LNCaP clone FGC (cell line): ENCODE results near the gene ABCD4.
A peak's percentile ranks its signal among the peaks of the same experiment; 100 is the strongest.

Source experiments
- DNase-seq: peaks from one replicate; pipeline ENCODE4 v3.0.0-alpha.2; 2011; ENCODE audit warnings: low read depth
- H3K4me3 ChIP-seq: 2 replicates; pipeline ENCODE4 v1.5.1; 2011; ENCODE audit warnings: mild to moderate bottlenecking, low read depth, low read length, control low read depth
- TF ChIP-seq, protein P1 (sequence below): IDR thresholded peaks from 2 replicates; pipeline ENCODE4 v1.5.1; 2012; ENCODE audit warnings: mild to moderate bottlenecking; ENCODE audit not compliant: control insufficient read depth, insufficient read depth; ENCODE audit errors: extremely low read depth

Gene ABCD4

DNA sequence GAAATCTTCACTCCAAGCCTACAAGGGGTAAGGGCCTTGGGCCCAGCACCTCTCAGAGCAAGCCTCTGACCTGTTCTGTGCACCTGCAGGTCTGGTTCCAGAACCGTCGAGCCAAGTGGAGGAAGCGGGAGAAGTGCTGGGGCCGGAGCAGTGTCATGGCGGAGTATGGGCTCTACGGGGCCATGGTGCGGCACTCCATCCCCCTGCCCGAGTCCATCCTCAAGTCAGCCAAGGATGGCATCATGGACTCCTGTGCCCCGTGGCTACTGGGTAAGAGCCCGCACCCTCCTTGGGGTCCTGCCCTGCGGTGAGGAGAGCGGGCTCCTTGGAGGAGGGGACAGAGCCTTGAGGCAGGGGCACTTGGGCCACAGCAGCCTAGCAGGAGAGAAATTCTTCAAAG is 43.2 kb downstream of the ABCD4 start:
- no peak for DNase-seq
- no peak overlapping the region for H3K4me3 ChIP-seq
- TF ChIP-seq, protein P1, sequence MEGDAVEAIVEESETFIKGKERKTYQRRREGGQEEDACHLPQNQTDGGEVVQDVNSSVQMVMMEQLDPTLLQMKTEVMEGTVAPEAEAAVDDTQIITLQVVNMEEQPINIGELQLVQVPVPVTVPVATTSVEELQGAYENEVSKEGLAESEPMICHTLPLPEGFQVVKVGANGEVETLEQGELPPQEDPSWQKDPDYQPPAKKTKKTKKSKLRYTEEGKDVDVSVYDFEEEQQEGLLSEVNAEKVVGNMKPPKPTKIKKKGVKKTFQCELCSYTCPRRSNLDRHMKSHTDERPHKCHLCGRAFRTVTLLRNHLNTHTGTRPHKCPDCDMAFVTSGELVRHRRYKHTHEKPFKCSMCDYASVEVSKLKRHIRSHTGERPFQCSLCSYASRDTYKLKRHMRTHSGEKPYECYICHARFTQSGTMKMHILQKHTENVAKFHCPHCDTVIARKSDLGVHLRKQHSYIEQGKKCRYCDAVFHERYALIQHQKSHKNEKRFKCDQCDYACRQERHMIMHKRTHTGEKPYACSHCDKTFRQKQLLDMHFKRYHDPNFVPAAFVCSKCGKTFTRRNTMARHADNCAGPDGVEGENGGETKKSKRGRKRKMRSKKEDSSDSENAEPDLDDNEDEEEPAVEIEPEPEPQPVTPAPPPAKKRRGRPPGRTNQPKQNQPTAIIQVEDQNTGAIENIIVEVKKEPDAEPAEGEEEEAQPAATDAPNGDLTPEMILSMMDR, result no peak

GRCh38 chr14:74258764-74259035 is 44.0 kb downstream of the ABCD4 start:
- DNase-seq, result no peak
- no peak overlapping the region for H3K4me3 ChIP-seq
- TF ChIP-seq, protein P1, result no peak

GRCh38 chr14:74257941-74258763 is 44.6 kb downstream of the ABCD4 start:
- DNase-seq, result no peak
- peak overlapping the region; percentile 59 for H3K4me3 ChIP-seq
- TF ChIP-seq, protein P1, result no peak

- peak overlapping the region; percentile 59 for H3K4me3 ChIP-seq
- TF ChIP-seq, protein P1, result peak; percentile 86
- DNase-seq, result no peak
These were observed 45.4 kb downstream of the ABCD4 start for GRCh38 chr14:74257078-74257940.

- H3K4me3 ChIP-seq, result no peak overlapping the region
- no peak for DNase-seq
- TF ChIP-seq, protein P1, result no peak
These were observed 47.5 kb downstream of the ABCD4 start for GRCh38 chr14:74255281-74255680.

GRCh38 chr14:74249433-74250375 is 53.0 kb downstream of the ABCD4 start:
- no peak overlapping the region for H3K4me3 ChIP-seq
- TF ChIP-seq, protein P1, result no peak
- DNase-seq, result peak; percentile 37
